Measurements from ENCODE around the gene PRDM12. TPM values are rescaled to one million over a fixed set of nuclear protein-coding genes. Genes with fewer than 3 reads are reported as not detected.

PRDM12 gene
- total RNA-seq, 1 experiment from 2014 or later = 0.28 TPM

DNA sequence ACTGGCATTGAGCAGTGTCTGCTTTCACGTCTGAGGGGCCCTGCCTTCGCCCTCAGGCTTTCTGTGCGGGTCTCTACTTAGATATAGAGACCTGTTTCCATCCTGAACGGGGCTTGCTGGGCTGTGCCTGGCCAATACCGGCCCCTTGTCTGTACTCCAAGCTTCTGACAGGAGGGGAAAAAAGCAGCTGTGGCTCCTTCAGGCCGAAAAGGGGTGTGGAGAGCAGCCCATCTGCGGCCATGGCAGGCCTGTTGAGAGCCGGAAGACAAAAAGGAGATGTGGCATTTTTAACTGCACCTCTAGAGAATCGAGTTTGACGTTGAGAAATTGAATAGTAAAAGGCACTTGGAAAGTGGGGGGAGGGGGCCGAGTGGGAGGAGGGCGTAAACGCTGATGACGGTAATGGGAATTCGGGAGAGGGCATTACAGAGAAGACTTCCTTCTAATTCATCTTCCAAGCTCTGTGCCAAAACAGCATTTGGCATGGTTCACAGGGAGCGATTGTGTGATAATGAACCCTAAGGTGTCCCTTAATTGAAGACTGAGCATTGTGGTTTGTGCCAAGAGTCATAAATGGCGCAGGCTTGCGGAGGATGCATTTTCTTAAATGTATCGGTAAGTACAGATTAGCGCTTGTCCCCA is 25.1 kb upstream of the PRDM12 start:
- Mint-ChIP-seq H3K4me3 (ENCODE audit: unreplicated experiment) (no peak overlapping the region), H3K27me3 (ENCODE audit: insufficient read depth, unreplicated experiment) (no peaks in the 10 kb centered on the region), H3K27ac (ENCODE audit: low read depth, unreplicated experiment) (no peak overlapping the region), H3K36me3 (ENCODE audit: insufficient read depth, unreplicated experiment) (peaks cover 13% of the 10 kb centered on the region), H3K4me1 (ENCODE audit: insufficient read depth, unreplicated experiment) (no peaks in the 10 kb centered on the region), H3K9me3 (ENCODE audit: unreplicated experiment) (no peaks in the 10 kb centered on the region)
- DNase-seq (ENCODE audit: unreplicated experiment) = no peak
- ChIA-PET POLR2A (no interaction called here), CTCF (no interaction called here)
- no TSS peak for BruUV-seq (replicated peaks)
- TF ChIP-seq, protein P1, sequence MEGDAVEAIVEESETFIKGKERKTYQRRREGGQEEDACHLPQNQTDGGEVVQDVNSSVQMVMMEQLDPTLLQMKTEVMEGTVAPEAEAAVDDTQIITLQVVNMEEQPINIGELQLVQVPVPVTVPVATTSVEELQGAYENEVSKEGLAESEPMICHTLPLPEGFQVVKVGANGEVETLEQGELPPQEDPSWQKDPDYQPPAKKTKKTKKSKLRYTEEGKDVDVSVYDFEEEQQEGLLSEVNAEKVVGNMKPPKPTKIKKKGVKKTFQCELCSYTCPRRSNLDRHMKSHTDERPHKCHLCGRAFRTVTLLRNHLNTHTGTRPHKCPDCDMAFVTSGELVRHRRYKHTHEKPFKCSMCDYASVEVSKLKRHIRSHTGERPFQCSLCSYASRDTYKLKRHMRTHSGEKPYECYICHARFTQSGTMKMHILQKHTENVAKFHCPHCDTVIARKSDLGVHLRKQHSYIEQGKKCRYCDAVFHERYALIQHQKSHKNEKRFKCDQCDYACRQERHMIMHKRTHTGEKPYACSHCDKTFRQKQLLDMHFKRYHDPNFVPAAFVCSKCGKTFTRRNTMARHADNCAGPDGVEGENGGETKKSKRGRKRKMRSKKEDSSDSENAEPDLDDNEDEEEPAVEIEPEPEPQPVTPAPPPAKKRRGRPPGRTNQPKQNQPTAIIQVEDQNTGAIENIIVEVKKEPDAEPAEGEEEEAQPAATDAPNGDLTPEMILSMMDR (IDR thresholded peaks at IDR 0.05; ENCODE audit: unreplicated experiment) = no peak
- intact Hi-C loops (cut with micrococcal nuclease) = no loop called here

GRCh38 chr9:130639866-130640555 is 24.4 kb upstream of the PRDM12 start:
- POLR2A ChIA-PET = no interaction called here
- no peak for DNase-seq (ENCODE audit: unreplicated experiment)
- no peaks in the 10 kb centered on the region for H3K27me3 Mint-ChIP-seq (ENCODE audit: insufficient read depth, unreplicated experiment)
- no peak overlapping the region for H3K27ac Mint-ChIP-seq (ENCODE audit: low read depth, unreplicated experiment)
- intact Hi-C loops (cut with micrococcal nuclease) = no loop called here
- H3K4me1 Mint-ChIP-seq (ENCODE audit: insufficient read depth, unreplicated experiment) = no peaks in the 10 kb centered on the region
- H3K9me3 Mint-ChIP-seq (ENCODE audit: unreplicated experiment) = no peaks in the 10 kb centered on the region
- TF ChIP-seq, protein P1 (IDR thresholded peaks at IDR 0.05; ENCODE audit: unreplicated experiment) = no peak
- CTCF ChIA-PET = no interaction called here
- H3K36me3 Mint-ChIP-seq (ENCODE audit: insufficient read depth, unreplicated experiment) = peaks cover 12% of the 10 kb centered on the region
- no TSS peak for BruUV-seq (replicated peaks)
- no peak overlapping the region for H3K4me3 Mint-ChIP-seq (ENCODE audit: unreplicated experiment)

DNA sequence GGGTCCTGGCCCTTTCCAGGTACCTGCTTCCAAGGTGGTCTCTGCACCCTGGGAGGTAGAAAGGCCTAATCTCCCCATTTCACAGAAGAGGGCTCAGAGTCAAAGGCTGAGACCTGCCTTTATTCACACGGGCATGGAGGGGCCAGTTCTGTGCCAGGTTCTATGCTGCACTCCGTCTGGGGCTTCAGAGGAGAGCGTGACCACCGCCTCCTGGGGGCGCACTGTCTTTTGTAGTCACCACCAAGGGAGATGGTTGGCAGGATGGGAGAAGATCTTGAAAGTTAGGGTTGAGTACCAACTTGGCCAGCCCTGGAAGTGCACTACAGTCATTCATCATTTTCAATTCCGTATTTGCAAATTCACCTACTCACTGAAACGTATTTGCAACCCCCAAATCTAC is 23.7 kb upstream of the PRDM12 start:
- no TSS peak for BruUV-seq (replicated peaks)
- Mint-ChIP-seq H3K9me3 (ENCODE audit: unreplicated experiment) (no peaks in the 10 kb centered on the region), H3K27me3 (ENCODE audit: insufficient read depth, unreplicated experiment) (no peaks in the 10 kb centered on the region), H3K4me1 (ENCODE audit: insufficient read depth, unreplicated experiment) (no peaks in the 10 kb centered on the region), H3K4me3 (ENCODE audit: unreplicated experiment) (no peak overlapping the region), H3K36me3 (ENCODE audit: insufficient read depth, unreplicated experiment) (peaks cover 12% of the 10 kb centered on the region), H3K27ac (ENCODE audit: low read depth, unreplicated experiment) (no peak overlapping the region)
- intact Hi-C loops (cut with micrococcal nuclease) = no loop called here
- CTCF ChIA-PET = no interaction called here
- no peak for DNase-seq (ENCODE audit: unreplicated experiment)
- TF ChIP-seq, protein P1 (IDR thresholded peaks at IDR 0.05; ENCODE audit: unreplicated experiment) = no peak
- POLR2A ChIA-PET = no interaction called here

GRCh38 chr9:130642926-130643325 is 21.5 kb upstream of the PRDM12 start:
- no peak overlapping the region for H3K27ac Mint-ChIP-seq (ENCODE audit: low read depth, unreplicated experiment)
- intact Hi-C loops (cut with micrococcal nuclease) = no loop called here
- no peak overlapping the region for H3K4me3 Mint-ChIP-seq (ENCODE audit: unreplicated experiment)
- DNase-seq (ENCODE audit: unreplicated experiment) = no peak
- H3K4me1 Mint-ChIP-seq (ENCODE audit: insufficient read depth, unreplicated experiment) = no peaks in the 10 kb centered on the region
- H3K36me3 Mint-ChIP-seq (ENCODE audit: insufficient read depth, unreplicated experiment) = no peaks in the 10 kb centered on the region
- H3K9me3 Mint-ChIP-seq (ENCODE audit: unreplicated experiment) = no peaks in the 10 kb centered on the region
- BruUV-seq (replicated peaks) = no TSS peak
- H3K27me3 Mint-ChIP-seq (ENCODE audit: insufficient read depth, unreplicated experiment) = no peaks in the 10 kb centered on the region
- TF ChIP-seq, protein P1 (IDR thresholded peaks at IDR 0.05; ENCODE audit: unreplicated experiment) = no peak
- ChIA-PET POLR2A (no interaction called here), CTCF (no interaction called here)
